Activated CD4-positive, alpha-beta T cell treated with anti-CD3 and anti-CD28 coated beads, Interleukin-2, amount 10 ng/mL, durations not matched to agents 7 days and 5 days (primary cell): Measurements from ENCODE around the gene EFHD1. TPM values are rescaled to one million over a fixed set of nuclear protein-coding genes. Genes with fewer than 3 reads are reported as not detected.
"Not testable (repeated sequence)": the region's sequence is repeated elsewhere in the genome, so short reads cannot be mapped to it uniquely, and the experiment has no call there.

ENCODE experiments used
- CTCF ChIA-PET: fragments of 350-600 bp; sonication (Branson Sonifier 250); formaldehyde crosslinking; loops from one replicate; lab custom pipeline; 2021; ENCODE audit warnings: antibody characterized with exemption; lab: Charles Lee
- POLR2A ChIA-PET: fragments of 350-600 bp; sonication (Branson Sonifier 250); formaldehyde crosslinking; loops from one replicate; lab custom pipeline; 2021; ENCODE audit warnings: antibody characterized with exemption; lab: Charles Lee
- DNase-seq: peaks from one replicate; pipeline ENCODE4 v3.0.0-alpha.2; 2020
- H3K27ac Mint-ChIP-seq: one replicate; pipeline ENCODE4 v1.8.0; 2021; ENCODE audit warnings: mild to moderate bottlenecking, moderate library complexity, mixed read lengths
- H3K27me3 Mint-ChIP-seq: one replicate; pipeline ENCODE4 v1.8.0; 2021; ENCODE audit warnings: mixed read lengths
- H3K36me3 Mint-ChIP-seq: one replicate; pipeline ENCODE4 v1.8.0; 2021; ENCODE audit warnings: low read depth, mixed read lengths
- H3K4me1 Mint-ChIP-seq: one replicate; pipeline ENCODE4 v1.8.0; 2021; ENCODE audit warnings: mixed read lengths
- H3K4me3 Mint-ChIP-seq: one replicate; pipeline ENCODE4 v1.8.0; 2021; ENCODE audit warnings: mild to moderate bottlenecking, moderate library complexity, mixed read lengths
- H3K9me3 Mint-ChIP-seq: one replicate; pipeline ENCODE4 v1.8.0; 2021; ENCODE audit warnings: mixed read lengths
- total RNA-seq, 2 experiments: library from RNA; stranded (reverse); gene quantifications; one replicate each; pipeline ENCODE4 v1.2.3, GENCODE V29; 2021

The EFHD1 gene
- total RNA-seq, 2 experiments from 2014 or later: 0.32 to 0.50 TPM

- H3K4me1 Mint-ChIP-seq: peaks cover 2% of the 10 kb centered on the region
- no peak for DNase-seq
- CTCF ChIA-PET: interaction anchor here (1.4 kb wide), 1 partner anchor 14 kb away, joined by 4 read pairs; no protein-coding TSS in a partner anchor
Observed at GRCh38 chr2:232626584-232626983, 6.8 kb upstream of the EFHD1 start.

DNA sequence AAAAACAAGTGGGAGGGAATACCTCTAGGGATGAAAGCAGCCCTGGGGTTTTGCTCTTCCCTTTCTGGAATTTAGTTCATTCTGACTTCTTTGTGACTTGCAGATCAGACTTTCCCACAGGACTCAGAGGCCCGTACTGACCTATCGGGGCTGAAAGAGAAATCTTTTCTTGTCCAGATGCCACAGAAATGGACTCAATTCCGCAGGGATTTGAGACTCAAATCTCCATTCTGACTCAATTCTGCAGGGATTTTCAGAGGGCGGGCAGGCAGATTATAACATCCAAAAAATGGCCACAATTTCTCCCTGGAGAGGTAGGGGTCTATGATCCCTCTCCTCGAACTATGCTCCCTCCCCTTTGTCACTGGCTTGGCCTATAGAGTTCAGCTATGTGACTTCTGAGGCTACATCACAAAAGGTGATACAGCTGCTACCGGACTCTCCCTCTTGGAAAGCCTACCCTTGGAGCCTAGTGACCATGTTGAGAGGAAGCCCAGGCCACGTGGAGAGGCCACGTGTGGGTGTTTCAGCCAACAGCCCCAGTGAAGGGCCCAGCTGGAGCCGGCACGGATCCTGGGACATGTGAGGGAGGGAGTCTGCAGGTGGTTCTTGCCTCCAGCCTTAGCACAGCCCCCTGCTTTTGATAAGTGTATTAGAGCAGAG, 4.8 kb upstream of the EFHD1 start:
- Mint-ChIP-seq H3K36me3 (no peaks in the 10 kb centered on the region), H3K27me3 (peaks cover 27% of the 10 kb centered on the region), H3K4me3 (no peak overlapping the region), H3K27ac (no peak overlapping the region), H3K4me1 (peaks cover 5% of the 10 kb centered on the region), H3K9me3 (no peaks in the 10 kb centered on the region)
- CTCF ChIA-PET: interaction anchor here (0.5 kb wide), 1 partner anchor 11 kb away, joined by 3 read pairs; no protein-coding TSS in a partner anchor
- POLR2A ChIA-PET: interaction anchor here (0.6 kb wide), 1 partner anchor 623 kb away, joined by 7 read pairs; no protein-coding TSS in a partner anchor
- DNase-seq: no peak

More at GRCh38 chr2:232626584-232626983, 6.8 kb upstream of the EFHD1 start:
- Mint-ChIP-seq H3K4me3 (no peak overlapping the region), H3K27ac (no peak overlapping the region), H3K27me3 (peaks cover 19% of the 10 kb centered on the region), H3K36me3 (no peaks in the 10 kb centered on the region), H3K9me3 (no peaks in the 10 kb centered on the region)
- POLR2A ChIA-PET: no interaction called here

- no peak for DNase-seq
- ChIA-PET CTCF (interaction anchor here (0.5 kb wide), 1 partner anchor 11 kb away, joined by 3 read pairs; no protein-coding TSS in a partner anchor), POLR2A (no interaction called here)
- peaks cover 5% of the 10 kb centered on the region for H3K4me1 Mint-ChIP-seq
- peaks cover 27% of the 10 kb centered on the region for H3K27me3 Mint-ChIP-seq
- H3K9me3 Mint-ChIP-seq: no peaks in the 10 kb centered on the region
- no peaks in the 10 kb centered on the region for H3K36me3 Mint-ChIP-seq
- H3K27ac Mint-ChIP-seq: no peak overlapping the region
- H3K4me3 Mint-ChIP-seq: no peak overlapping the region
Observed at GRCh38 chr2:232629129-232629475, 4.3 kb upstream of the EFHD1 start.

- no peaks in the 10 kb centered on the region for H3K36me3 Mint-ChIP-seq
- H3K27me3 Mint-ChIP-seq: peaks cover 51% of the 10 kb centered on the region
- H3K27ac Mint-ChIP-seq: no peak overlapping the region
- H3K9me3 Mint-ChIP-seq: no peaks in the 10 kb centered on the region
- ChIA-PET POLR2A (no interaction called here), CTCF (no interaction called here)
- no peak for DNase-seq
- H3K4me3 Mint-ChIP-seq: peak overlapping the region; percentile 43
- H3K4me1 Mint-ChIP-seq: peaks cover 4% of the 10 kb centered on the region
Observed at GRCh38 chr2:232632229-232632903, 1.0 kb upstream of the EFHD1 start.

DNA sequence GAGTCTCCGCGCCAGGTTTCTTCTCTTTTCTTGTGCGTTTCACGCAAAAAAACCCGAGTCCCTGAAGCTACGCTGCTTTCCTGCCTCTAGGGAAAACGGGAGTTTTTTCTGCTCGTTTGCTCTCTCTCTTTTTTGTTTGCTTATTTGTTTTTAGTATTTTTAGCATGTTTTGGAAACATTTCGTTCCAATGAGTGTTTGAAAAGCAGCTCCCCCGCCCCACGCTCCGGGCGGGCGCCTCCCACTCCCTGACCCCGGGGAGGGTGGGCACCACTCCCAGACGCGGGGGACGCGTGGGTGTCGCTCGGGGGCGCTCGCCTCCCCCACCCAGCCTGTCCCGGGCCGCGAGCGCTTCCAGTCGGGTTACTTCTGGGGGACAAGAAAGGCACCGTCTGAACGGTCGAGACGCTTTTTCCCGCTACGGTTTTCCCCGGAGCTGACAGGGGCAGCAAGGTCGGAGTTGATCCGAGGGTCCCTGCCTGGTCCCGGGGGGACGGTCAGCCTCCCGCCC, 446 bp upstream of the EFHD1 start:
- ChIA-PET CTCF (no interaction called here), POLR2A (no interaction called here)
- H3K27ac Mint-ChIP-seq: no peak overlapping the region
- no peak for DNase-seq
- H3K36me3 Mint-ChIP-seq: no peaks in the 10 kb centered on the region
- H3K9me3 Mint-ChIP-seq: no peaks in the 10 kb centered on the region
- H3K27me3 Mint-ChIP-seq: peaks cover 55% of the 10 kb centered on the region
- H3K4me3 Mint-ChIP-seq: peak overlapping the region; percentile 43
- H3K4me1 Mint-ChIP-seq: peaks cover 3% of the 10 kb centered on the region

DNA sequence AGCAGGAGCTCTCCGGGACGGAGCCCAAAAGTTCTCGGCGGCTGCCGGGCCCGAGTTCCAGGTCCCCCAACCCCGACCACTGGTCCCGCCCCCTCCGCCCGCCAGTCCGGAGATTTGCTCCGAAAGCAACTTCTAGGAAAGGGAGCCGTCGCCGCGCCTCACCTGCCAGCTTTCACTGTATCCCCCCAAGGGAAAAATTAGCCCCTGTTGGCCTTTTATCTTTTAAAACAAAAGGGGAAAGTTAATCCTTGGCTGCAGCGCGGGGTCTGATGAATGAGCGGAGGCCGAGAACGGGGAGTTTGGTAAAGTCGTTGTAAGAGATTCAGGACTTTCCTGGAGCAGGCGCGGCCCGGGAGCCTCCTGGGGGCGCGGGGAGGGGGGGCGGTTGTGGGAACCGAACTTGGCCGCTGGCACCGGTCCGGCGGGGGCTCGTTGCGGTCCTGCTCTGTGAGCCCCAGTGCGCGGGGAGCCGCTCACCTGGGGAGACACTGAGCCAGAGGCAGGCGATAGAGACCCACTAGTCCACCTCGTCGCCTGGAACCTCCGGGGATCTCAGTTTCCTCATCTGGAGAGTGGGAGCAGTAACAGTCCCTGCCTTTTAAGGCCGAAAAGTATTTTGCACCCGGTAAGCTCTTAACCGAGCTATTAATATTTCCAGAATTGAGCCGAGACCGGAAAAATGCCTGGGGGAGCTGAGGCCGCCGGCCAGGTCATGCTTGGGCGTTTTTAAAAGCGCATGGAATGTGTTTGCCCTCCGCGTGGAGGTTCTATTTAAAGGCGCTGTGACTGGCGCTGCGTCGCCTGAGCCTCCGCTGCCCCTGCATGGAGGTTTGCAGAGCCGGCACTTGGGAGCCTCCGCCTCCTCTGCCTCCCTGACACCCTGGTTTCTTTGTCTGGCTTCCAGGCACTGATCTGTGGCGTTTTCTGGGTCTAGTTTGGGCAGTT, 1.1 kb downstream of the EFHD1 start:
- Mint-ChIP-seq H3K27ac (no peak overlapping the region), H3K9me3 (no peaks in the 10 kb centered on the region), H3K4me3 (peak overlapping the region; percentile 27), H3K4me1 (peaks cover 3% of the 10 kb centered on the region), H3K36me3 (no peaks in the 10 kb centered on the region), H3K27me3 (peaks cover 61% of the 10 kb centered on the region)
- ChIA-PET CTCF (no interaction called here), POLR2A (no interaction called here)
- no peak for DNase-seq

DNA sequence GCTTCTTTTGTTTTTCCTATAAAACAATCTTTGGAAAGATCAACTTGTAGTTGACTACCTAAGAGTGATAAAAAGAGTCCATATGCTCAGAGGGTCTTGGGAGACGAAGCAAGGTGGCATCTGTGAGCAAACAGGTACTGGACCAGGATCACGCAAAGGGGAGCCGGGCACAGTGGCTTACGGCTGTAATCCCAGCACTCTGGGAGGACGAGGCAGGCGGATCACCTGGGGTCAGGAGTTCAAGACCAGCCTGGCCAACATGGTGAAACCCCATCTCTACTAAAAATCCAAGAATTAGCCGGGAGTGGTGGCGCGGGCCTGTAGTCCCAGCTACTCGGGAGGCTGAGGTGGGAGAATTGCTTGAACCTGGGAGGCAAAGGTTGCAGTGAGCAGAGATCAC, 2.0 kb downstream of the EFHD1 start:
- H3K9me3 Mint-ChIP-seq, H3K36me3 Mint-ChIP-seq, DNase-seq, H3K4me1 Mint-ChIP-seq, POLR2A ChIA-PET, H3K4me3 Mint-ChIP-seq, CTCF ChIA-PET, H3K27ac Mint-ChIP-seq: not testable (repeated sequence)
- H3K27me3 Mint-ChIP-seq: peaks cover 69% of the 10 kb centered on the region

DNA sequence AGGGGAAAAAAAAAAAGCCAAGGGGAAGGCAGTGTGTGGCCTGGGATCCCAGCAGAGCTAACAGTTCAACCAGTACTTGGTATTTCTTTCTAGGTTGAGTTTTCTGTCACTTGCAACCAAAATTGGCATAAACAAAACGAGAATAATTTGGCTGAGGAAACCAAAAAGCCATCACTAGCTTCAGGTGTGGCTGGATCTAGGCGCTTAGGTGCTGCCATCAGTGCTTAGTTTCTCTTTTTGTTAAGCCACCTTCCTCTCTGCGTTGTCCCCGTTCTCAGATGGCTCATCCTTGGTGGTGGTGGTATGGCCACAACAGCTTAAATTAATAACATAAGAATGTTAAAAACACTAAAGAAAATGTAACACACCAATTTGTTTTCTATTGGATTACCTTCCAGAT, 2.4 kb downstream of the EFHD1 start:
- Mint-ChIP-seq H3K4me1 (peaks cover 3% of the 10 kb centered on the region), H3K27ac (no peak overlapping the region), H3K27me3 (peaks cover 69% of the 10 kb centered on the region), H3K4me3 (no peak overlapping the region), H3K9me3 (no peaks in the 10 kb centered on the region), H3K36me3 (no peaks in the 10 kb centered on the region)
- no peak for DNase-seq
- ChIA-PET POLR2A (no interaction called here), CTCF (no interaction called here)

DNA sequence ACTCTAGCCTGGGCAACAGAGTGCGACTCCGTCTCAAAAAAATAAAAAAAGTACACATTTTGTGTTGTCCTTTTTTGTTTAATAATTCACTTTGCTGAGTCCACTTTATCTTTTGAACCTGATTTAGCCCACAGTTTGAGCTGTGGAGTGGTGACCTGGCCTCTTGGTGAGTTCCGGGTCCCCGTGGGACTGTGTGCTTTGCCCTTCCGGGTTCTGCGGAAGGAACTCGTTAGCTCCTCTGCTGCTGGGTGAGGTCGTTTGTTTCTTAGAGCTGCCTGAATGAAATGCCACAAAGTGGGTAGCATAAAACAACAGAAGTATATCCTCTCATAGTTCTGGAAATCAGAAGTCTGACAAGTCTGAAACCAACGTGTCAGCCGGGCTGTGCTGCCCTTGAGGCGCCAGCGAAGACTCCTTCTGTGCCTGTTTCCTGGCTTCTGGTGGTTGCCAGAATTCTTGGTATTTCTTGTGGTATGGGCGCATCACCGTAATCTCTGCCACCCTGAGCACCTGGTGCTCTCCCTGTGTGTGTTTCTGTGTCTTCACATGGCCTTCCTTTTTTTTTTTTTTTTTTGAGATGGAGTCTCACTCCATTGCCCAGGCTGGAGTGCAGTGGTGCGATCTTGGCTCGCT, 3.5 kb downstream of the EFHD1 start:
- Mint-ChIP-seq H3K4me3 (no peak overlapping the region), H3K4me1 (peaks cover 3% of the 10 kb centered on the region), H3K9me3 (no peaks in the 10 kb centered on the region), H3K36me3 (no peaks in the 10 kb centered on the region), H3K27me3 (peaks cover 66% of the 10 kb centered on the region), H3K27ac (peak overlapping the region; percentile 31)
- no peak for DNase-seq
- CTCF ChIA-PET: interaction anchor here (0.9 kb wide), 1 partner anchor 32 kb away, joined by 3 read pairs; no protein-coding TSS in a partner anchor
- POLR2A ChIA-PET: no interaction called here

DNA sequence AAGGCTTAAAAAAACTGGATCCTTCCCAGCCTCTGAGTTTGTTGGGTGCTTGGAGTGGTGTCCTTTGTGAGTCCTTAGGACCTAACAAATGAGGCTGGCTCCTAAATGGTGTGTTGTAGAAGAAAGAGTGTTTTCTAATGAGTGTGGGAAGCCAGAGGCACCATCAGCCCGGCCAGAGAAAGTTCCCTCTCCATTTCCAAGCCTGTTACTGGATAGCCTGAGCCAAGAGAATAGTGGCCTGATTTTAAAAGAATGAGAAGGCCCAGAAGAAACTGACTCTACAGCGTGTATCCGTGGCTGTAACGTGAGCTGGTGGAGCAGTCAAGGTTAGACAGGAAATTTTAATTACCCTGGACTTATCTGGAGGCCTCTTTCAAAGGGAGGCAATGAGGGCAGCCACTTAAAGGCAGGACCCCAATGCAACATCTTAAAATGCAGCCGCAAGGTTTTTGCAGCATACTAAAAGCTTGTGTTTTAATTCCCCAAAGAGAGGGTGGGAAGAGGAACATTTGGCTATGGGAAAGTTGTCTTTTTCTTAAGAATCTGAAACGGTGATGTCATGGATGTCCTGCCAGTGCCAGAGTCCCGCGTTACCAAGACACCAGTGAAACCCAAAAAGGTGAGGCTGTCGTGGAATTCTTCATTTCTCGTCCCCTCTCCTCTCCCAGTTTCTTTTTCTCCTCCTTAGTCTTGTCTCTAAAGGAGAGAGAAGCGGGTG, 4.6 kb downstream of the EFHD1 start:
- no peak for DNase-seq
- Mint-ChIP-seq H3K27ac (no peak overlapping the region), H3K4me3 (no peak overlapping the region), H3K4me1 (no peaks in the 10 kb centered on the region), H3K36me3 (no peaks in the 10 kb centered on the region), H3K9me3 (no peaks in the 10 kb centered on the region), H3K27me3 (peaks cover 57% of the 10 kb centered on the region)
- CTCF ChIA-PET: interaction anchor here (0.6 to 1.3 kb wide), 2 partner anchors 29 to 1302 kb away, joined by 3 to 4 read pairs; no protein-coding TSS in a partner anchor
- POLR2A ChIA-PET: no interaction called here

DNA sequence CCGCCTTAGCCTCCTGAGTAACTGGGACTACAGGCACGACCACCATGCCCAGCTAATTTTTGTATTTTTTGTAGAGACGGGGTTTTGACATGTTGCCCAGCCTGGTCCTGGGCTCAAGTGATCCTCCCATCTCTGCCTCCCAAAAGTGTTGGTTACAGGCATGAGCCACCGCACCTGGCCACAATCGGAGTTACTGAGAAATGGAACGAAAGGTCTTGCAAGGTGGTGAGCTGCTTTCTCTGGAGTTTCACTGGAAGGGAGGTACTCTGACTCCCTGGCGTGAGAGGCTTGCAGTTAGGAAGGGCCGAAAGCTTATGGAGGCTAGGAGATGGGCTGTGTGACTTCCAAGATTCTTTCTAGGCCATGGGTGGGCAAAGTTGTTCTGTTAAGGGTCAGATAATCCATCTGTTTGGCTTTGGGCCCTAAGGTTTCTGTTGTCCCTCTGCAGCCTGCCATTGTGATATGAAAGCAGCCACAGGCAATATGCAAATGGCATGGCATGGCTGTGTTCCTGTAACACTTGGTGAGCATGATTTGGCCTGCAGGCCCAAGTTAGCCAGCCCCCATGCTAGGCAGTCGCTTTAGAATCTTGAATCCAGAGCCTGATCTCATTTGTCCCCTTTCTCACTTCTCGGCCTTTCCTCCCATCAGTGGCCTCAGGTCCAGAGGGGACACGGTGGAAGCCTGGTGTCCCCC, 7.9 kb downstream of the EFHD1 start:
- POLR2A ChIA-PET: no interaction called here
- H3K27me3 Mint-ChIP-seq: peaks cover 36% of the 10 kb centered on the region
- no peak for DNase-seq
- no peak overlapping the region for H3K27ac Mint-ChIP-seq
- CTCF ChIA-PET: no interaction called here
- H3K9me3 Mint-ChIP-seq: no peaks in the 10 kb centered on the region
- H3K4me1 Mint-ChIP-seq: no peaks in the 10 kb centered on the region
- H3K36me3 Mint-ChIP-seq: no peaks in the 10 kb centered on the region
- no peak overlapping the region for H3K4me3 Mint-ChIP-seq
